Astrocyte (in vitro differentiated cells and primary cell): ENCODE data around the gene ROR1. TPM values are rescaled to one million over a fixed set of nuclear protein-coding genes. Genes with fewer than 3 reads are reported as not detected.

ENCODE experiments used
- DNase-seq: peaks from one replicate; pipeline ENCODE4 v3.0.0-alpha.2; 2010; ENCODE audit warnings: low read depth
- FAIRE-seq: peaks from 2 replicates; lab custom pipeline; 2011; peaks lifted over from hg19 to GRCh38; lab: Jason Lieb, UNC
- H2AFZ ChIP-seq: 2 replicates; pipeline ENCODE4 v1.6.0; 2012; ENCODE audit warnings: low read depth, low read length, inconsistent platforms
- H3K27ac ChIP-seq: 2 replicates; pipeline ENCODE4 v1.5.1; 2011; ENCODE audit warnings: low read depth, low read length, inconsistent platforms
- H3K27me3 ChIP-seq: 2 replicates; pipeline ENCODE4 v1.6.0; 2011; ENCODE audit warnings: low read length, inconsistent platforms; ENCODE audit not compliant: insufficient read depth
- H3K36me3 ChIP-seq: 2 replicates; pipeline ENCODE4 v1.5.1; 2011; ENCODE audit warnings: low read length, inconsistent platforms; ENCODE audit not compliant: insufficient read depth
- H3K4me1 ChIP-seq: 2 replicates; pipeline ENCODE4 v1.5.1; 2011; ENCODE audit warnings: low read length, inconsistent platforms; ENCODE audit not compliant: insufficient read depth
- H3K4me2 ChIP-seq: 2 replicates; pipeline ENCODE4 v1.6.0; 2012; ENCODE audit warnings: low read length, inconsistent platforms
- H3K4me3 ChIP-seq: 2 replicates; pipeline ENCODE4 v1.5.1; 2011; ENCODE audit warnings: low read depth, mild to moderate bottlenecking, low read length, inconsistent platforms; ENCODE audit not compliant: insufficient read depth
- H3K79me2 ChIP-seq: 2 replicates; pipeline ENCODE4 v1.6.0; 2012; ENCODE audit warnings: mild to moderate bottlenecking, low read length, inconsistent platforms; ENCODE audit not compliant: insufficient read depth
- H3K9ac ChIP-seq: 2 replicates; pipeline ENCODE4 v1.6.0; 2012; ENCODE audit warnings: mild to moderate bottlenecking, low read length, inconsistent platforms
- H3K9me3 ChIP-seq: 2 replicates; pipeline ENCODE4 v1.5.1; 2012; ENCODE audit warnings: low read depth, mild to moderate bottlenecking, low read length, inconsistent platforms; ENCODE audit not compliant: insufficient read depth
- H4K20me1 ChIP-seq: 2 replicates; pipeline ENCODE4 v1.6.0; 2012; ENCODE audit warnings: low read length, inconsistent platforms; ENCODE audit not compliant: insufficient read depth
- H3K27ac Mint-ChIP-seq: one replicate; pipeline ENCODE4 v1.8.0; 2021; ENCODE audit warnings: mild to moderate bottlenecking, mixed read lengths; ENCODE audit not compliant: unreplicated experiment
- H3K27me3 Mint-ChIP-seq: one replicate; pipeline ENCODE4 v1.8.0; 2021; ENCODE audit warnings: low read depth, mixed read lengths; ENCODE audit not compliant: unreplicated experiment
- H3K36me3 Mint-ChIP-seq: one replicate; pipeline ENCODE4 v1.8.0; 2021; ENCODE audit warnings: low read depth, mixed read lengths; ENCODE audit not compliant: unreplicated experiment
- H3K4me1 Mint-ChIP-seq: one replicate; pipeline ENCODE4 v1.8.0; 2021; ENCODE audit warnings: low read depth, mixed read lengths; ENCODE audit not compliant: unreplicated experiment
- H3K4me3 Mint-ChIP-seq: one replicate; pipeline ENCODE4 v1.8.0; 2021; ENCODE audit warnings: mild to moderate bottlenecking, moderate library complexity, mixed read lengths; ENCODE audit not compliant: unreplicated experiment
- H3K9me3 Mint-ChIP-seq: one replicate; pipeline ENCODE4 v1.8.0; 2021; ENCODE audit warnings: mild to moderate bottlenecking, mixed read lengths; ENCODE audit not compliant: unreplicated experiment
- CTCF ChIP-seq: IDR thresholded peaks from 2 replicates; pipeline ENCODE4 v1.5.1; 2011; ENCODE audit warnings: low read depth, mild to moderate bottlenecking, inconsistent platforms, low read length, moderate library complexity; ENCODE audit not compliant: insufficient read depth
- EZH2 ChIP-seq: IDR thresholded peaks from 2 replicates; pipeline ENCODE4 v1.6.1; 2012; ENCODE audit warnings: mild to moderate bottlenecking, low read length, inconsistent platforms; ENCODE audit not compliant: insufficient read depth
- total RNA-seq: library from RNA; stranded (reverse); gene quantifications from 2 replicates; pipeline ENCODE4 v1.2.1, GENCODE V29; 2021

The ROR1 gene
- total RNA-seq, 1 donor from 2014 or later: 38.3 TPM

- TF ChIP-seq EZH2 (no peak), CTCF (no peak)
- peaks cover 35% of the 10 kb centered on the region for H3K4me1 Mint-ChIP-seq
- Histone ChIP-seq H3K36me3 (no peaks in the 10 kb centered on the region), H3K27me3 (no peaks in the 10 kb centered on the region), H3K79me2 (no peaks in the 10 kb centered on the region), H3K9ac (no peak overlapping the region), H3K4me1 (peaks cover 23% of the 10 kb centered on the region), H3K4me2 (no peak overlapping the region), H3K9me3 (no peaks in the 10 kb centered on the region), H3K27ac (no peak overlapping the region), H4K20me1 (no peaks in the 10 kb centered on the region), H3K4me3 (no peak overlapping the region), H2AFZ (no peak overlapping the region)
- no peaks in the 10 kb centered on the region for H3K9me3 Mint-ChIP-seq
- DNase-seq: no peak
- no peak overlapping the region for H3K4me3 Mint-ChIP-seq
- no peaks in the 10 kb centered on the region for H3K27me3 Mint-ChIP-seq
- H3K36me3 Mint-ChIP-seq: peaks cover 8% of the 10 kb centered on the region
- no peak overlapping the region for H3K27ac Mint-ChIP-seq
- no peak for FAIRE-seq
These were observed 273.1 kb downstream of the ROR1 start for GRCh38 chr1:64046891-64047290.

GRCh38 chr1:64047549-64047996 is 273.8 kb downstream of the ROR1 start:
- H3K4me3 Mint-ChIP-seq: no peak overlapping the region
- H3K36me3 Mint-ChIP-seq: peaks cover 8% of the 10 kb centered on the region
- TF ChIP-seq EZH2 (no peak), CTCF (no peak)
- H3K4me1 ChIP-seq: peaks cover 16% of the 10 kb centered on the region
- H3K4me1 Mint-ChIP-seq: peaks cover 37% of the 10 kb centered on the region
- H3K9me3 Mint-ChIP-seq: no peaks in the 10 kb centered on the region
- H3K27me3 ChIP-seq: no peaks in the 10 kb centered on the region
- DNase-seq (no peak), FAIRE-seq (no peak)
- no peaks in the 10 kb centered on the region for H3K9me3 ChIP-seq
- H2AFZ ChIP-seq: no peak overlapping the region
- no peaks in the 10 kb centered on the region for H4K20me1 ChIP-seq
- H3K36me3 ChIP-seq: no peaks in the 10 kb centered on the region
- no peak overlapping the region for H3K4me2 ChIP-seq
- H3K27ac ChIP-seq: no peak overlapping the region
- H3K27ac Mint-ChIP-seq: no peak overlapping the region
- no peak overlapping the region for H3K4me3 ChIP-seq
- no peak overlapping the region for H3K9ac ChIP-seq
- no peaks in the 10 kb centered on the region for H3K79me2 ChIP-seq
- H3K27me3 Mint-ChIP-seq: no peaks in the 10 kb centered on the region

- Histone ChIP-seq H3K9me3 (no peaks in the 10 kb centered on the region), H3K79me2 (no peaks in the 10 kb centered on the region), H2AFZ (no peak overlapping the region), H3K36me3 (no peaks in the 10 kb centered on the region), H4K20me1 (no peaks in the 10 kb centered on the region), H3K27ac (no peak overlapping the region), H3K4me2 (no peak overlapping the region), H3K4me1 (no peaks in the 10 kb centered on the region), H3K27me3 (no peaks in the 10 kb centered on the region), H3K9ac (no peak overlapping the region), H3K4me3 (no peak overlapping the region)
- Mint-ChIP-seq H3K4me3 (no peak overlapping the region), H3K36me3 (peaks cover 11% of the 10 kb centered on the region), H3K27me3 (no peaks in the 10 kb centered on the region), H3K4me1 (peaks cover 20% of the 10 kb centered on the region), H3K27ac (no peak overlapping the region), H3K9me3 (no peaks in the 10 kb centered on the region)
- FAIRE-seq (no peak), DNase-seq (no peak)
- TF ChIP-seq CTCF: no peak
- TF ChIP-seq EZH2: no peak
These were observed 276.2 kb downstream of the ROR1 start for GRCh38 chr1:64049900-64050540.
